NCI-H526 treated with DMSO at 0.1 percent for 48 hours (cell line): Measurements from ENCODE around the gene CPE.
"Not testable (repeated sequence)": the region's sequence is repeated elsewhere in the genome, so short reads cannot be mapped to it uniquely, and the experiment has no call there.

Experiments
- DNase-seq: peaks from one replicate; lab custom pipeline; 2025; lab: John Stamatoyannopoulos, UW

The CPE gene

DNA sequence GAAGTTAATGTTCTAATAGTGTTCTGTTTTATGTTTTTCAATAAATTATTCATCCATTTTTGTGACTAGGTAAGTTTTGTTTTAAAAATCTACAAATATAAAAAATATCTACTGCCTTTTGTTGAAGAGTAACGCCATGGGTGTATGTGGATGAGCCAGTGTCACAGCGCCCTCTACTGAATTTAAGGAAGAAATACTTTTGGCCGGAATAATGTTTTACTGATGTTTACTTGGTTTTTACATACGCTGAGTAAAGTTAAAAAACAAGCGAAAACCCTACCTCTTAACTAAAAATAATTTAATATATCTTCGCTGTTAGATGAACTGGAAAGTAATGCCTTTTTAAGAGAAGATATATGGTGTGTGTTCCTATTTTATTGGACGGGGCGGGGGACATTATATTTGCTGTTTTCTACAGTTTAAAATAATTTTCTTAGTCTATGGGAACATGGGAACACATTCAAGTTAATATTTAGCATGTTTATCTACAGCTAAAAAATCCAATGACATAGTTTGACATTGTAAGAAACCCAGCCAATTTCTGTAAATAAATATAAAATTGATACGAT lies 86.1 kb downstream of the CPE start:
- DNase-seq, result peak; percentile 46

- DNase-seq, result no peak
Measured at GRCh38 chr4:165470009-165470408, 91.2 kb downstream of the CPE start.

GRCh38 chr4:165472943-165473676 lies 94.3 kb downstream of the CPE start:
- DNase-seq, result no peak

DNA sequence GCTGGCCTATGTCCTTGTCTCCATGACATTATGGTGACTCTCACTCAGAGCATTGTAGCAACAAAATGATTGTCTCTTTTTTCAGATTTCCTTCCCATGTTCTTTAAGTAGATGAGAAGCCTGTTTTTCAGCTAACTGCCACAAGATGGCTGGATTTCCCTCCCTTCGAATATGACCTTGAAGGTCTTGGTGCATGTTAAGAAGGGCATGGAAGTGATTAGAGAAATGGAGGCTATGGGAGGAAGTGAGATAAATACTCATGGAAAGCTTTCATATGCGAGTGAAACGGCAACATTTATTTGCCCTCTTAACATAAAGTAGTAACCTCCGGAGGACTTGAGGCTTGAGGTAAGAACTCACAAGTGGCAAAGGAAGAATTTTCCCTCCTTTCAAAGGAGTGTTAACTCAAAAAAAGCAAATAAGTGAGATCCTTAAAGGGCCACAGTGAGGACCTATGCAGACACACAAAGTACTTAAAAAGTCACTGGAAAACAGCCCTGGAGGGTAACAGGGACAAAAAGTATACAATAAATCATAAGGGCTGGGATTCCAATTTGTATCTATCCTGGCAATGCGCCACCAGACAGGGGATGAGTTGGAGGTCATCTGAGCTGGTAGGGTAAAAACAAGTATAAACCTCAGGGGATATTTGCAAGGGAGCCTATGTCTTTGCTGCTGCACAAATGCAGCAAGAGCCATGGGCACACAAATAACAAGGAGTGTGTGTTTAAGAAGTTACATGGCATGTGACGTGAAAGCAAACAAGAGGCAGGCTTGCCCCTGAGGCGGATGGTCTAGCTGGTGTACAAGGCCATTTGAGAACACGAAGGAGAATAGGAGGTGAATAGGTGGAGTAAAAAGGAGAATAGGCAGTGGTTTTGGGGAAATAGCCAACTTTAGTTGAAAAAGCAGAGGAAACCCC lies 96.2 kb downstream of the CPE start:
- no peak for DNase-seq

DNA sequence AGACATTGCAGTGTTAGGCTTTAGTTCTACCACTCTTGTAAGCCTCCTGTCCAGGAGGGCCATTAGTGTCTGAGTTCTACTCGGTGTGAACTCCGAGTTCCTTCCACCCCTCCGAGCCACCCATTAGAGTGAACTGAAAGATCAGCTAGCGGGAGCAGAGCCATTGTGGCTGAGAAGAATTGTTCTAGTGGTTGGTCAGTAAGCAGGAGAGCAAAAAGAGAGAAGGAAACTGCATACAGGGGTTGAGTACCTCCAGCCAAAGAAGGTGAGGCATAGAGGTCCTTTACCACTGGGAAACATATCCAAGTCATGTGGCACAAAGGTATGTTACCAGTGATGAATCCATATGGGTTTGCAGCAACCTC lies 96.9 kb downstream of the CPE start:
- no peak for DNase-seq

DNA sequence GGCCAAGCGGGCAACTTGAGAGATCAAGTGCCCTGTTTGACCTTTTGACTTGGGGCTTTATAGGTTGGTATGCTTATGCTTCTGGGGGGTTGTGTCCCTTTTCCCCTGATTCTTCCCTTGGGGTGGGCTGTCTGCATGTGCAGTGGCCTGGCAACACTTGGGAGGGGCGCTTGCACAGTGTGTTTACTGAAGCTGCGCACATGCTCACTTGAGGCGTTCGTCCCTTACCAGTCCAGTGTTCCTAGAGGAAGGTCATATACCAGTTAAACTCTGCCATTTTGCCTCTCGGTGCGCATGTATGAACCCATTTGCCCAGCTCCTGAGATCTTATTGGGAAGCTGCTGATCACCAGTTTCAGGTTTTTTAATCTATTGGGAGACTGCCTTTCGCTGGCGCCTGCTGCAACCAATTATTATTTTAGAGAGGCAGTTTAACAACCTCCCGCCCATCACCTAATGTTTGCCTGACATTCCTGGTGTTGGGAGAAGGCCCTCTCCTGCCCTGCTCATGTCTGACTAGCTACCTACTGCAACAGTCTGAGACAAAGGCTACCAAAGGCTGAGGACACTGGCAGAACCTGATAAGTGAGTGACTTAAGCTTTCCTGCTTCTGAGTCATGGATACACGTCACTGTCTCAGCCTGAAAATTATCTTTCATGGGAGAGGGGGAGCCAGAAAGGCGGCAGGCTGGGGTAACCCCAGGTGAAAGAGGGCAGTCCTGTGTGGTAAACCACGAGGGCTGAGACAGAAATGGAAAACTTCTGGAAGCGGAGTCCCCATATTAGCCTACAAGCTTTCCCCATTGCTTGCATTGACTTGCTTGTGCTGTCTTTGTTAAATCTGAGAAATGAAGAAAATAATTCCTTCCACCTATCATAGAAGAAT lies 97.6 kb downstream of the CPE start:
- no peak for DNase-seq

DNA sequence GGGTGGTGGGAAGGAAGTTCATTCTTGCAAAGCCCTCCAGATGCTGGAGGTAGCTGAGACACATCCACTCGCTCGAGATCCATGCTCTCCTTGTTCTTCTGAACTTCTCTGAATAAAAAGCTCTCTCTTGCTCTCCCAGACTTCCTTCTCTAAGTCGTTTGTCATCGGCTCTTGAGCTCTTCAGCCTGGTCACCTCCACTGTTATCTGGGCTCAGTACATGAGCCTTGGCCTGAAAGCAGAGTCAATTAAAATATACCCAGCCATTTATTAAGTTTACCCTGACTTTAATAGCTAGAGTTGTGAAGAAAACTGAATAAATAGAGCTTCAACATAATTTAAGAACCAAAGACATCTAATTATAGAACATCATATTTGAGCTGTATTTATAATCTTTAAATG lies 99.0 kb downstream of the CPE start:
- DNase-seq, result no peak

DNA sequence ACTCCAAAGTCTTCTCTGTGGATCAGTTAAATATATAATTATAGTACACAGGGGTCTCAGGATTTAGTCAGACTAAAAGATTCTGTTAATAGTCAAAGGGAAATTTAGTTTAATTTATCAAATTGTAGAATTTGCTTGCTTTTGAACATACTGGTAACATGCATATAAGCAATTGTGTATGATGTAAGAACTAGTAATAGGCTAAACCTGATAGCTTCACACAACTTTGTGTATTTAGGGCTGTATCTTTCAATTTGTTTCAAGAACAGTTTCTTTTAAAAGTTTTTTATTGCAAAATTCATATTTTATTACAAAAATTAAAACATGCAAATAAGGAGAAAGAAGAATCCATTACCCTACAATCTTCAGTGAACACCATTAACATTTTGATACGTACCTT lies 99.5 kb downstream of the CPE start:
- DNase-seq, result no peak

GRCh38 chr4:165481053-165481835 lies 102.4 kb downstream of the CPE start:
- no peak for DNase-seq

GRCh38 chr4:165489786-165490185 lies 111.0 kb downstream of the CPE start:
- DNase-seq, result no peak

GRCh38 chr4:165492583-165492982 lies 113.8 kb downstream of the CPE start:
- not testable (repeated sequence) for DNase-seq

DNA sequence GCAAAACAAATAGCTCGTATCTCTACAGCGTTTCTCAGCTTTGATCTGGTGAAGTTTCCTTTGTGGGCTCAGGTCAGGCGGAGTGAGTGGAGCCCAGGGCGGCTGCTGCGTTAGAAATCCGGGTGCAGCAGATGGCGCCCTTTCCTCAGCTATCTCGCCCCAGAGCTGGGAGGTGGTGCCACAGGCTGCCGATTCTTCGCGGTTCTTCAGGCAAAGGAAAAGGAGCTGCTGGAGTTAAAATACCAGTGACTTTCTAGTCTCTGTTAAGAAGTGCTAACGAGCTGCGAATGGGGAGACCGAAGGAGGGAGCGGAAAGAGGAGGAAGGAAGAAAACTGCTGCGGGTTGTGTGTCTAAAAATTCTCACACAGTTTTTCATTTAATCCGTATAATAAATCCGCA lies 114.6 kb downstream of the CPE start:
- no peak for DNase-seq

DNA sequence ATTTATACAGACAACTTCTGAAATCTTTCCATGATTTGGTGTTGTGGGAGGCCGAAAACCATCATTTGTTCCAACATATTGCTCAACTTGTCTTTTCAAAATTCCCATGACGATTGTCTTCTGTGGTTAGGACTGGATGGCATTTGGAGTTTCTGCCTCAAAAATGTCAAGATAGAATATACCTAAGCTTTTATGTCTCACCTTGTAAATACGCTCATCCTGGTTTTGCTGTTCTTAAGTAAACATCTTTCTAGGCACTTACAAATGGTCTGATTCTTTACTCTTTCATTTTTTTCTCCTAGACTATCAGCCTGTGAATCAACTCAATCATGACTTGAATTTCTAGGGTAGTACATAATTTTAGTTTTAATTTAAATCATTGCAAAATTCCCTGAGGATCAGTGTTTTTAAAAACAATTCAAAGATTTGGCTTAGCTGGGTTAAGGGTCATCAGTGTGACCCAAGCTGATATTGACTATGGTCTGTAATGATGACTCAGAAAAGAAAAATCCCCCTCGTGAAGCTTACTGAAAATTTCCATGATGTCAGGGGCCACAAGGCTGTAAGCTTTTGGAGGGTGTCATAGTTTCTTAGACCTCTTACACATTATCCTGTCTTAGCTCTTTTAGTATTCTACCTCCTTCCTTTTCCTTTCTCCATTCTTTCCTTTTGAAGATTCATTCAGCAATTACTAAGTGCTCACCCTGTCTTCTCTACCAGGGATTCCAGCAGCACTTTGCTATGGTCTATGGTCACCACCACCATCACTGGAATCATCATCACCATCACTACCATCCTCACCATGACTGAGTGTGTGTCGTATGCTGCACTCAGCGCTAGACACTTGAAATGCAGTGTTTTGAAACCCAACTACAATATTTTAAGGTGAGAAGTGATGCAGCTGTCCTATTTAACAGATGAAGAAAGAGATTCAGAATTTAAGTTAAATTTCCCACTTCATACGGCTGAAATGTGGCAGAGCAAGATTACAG lies 124.4 kb downstream of the CPE start:
- no peak for DNase-seq

DNA sequence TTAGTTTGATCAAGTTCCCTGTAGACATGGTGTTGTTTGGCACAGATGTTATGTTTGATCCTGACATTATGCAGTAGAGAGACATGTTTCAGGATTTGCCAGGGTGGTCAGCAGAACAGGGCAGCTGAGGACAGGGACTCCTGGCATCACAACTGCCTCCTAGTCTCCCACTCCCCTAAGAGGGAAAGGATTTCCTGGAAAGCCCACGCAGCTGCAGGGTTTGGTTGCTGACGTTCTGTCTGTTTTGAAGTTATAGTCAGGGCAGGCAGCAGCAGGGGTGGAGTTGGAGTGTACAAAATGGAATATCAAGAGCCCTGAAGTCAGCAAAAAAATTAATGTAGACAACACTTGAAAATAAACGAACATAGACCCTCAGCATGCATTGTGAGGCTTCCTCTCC lies 125.4 kb downstream of the CPE start:
- no peak for DNase-seq

- DNase-seq, result no peak
Measured at GRCh38 chr4:165505958-165506837, 127.4 kb downstream of the CPE start.

- no peak for DNase-seq
Measured at GRCh38 chr4:165506849-165507248, 128.0 kb downstream of the CPE start.

- DNase-seq, result no peak
Measured at GRCh38 chr4:165507381-165507780, 128.6 kb downstream of the CPE start.

- DNase-seq, result no peak
Measured at GRCh38 chr4:165508372-165509120, 129.7 kb downstream of the CPE start.
